H1 (cell line): Measurements from ENCODE around the gene NAA25. TPM values are rescaled to one million over a fixed set of nuclear protein-coding genes. Genes with fewer than 3 reads are reported as not detected.

Source experiments
- SP2 ChIP-seq: IDR thresholded peaks from 2 replicates; pipeline ENCODE4 v1.6.1; 2012; ENCODE audit warnings: mild to moderate bottlenecking, low read length, inconsistent platforms
- TBP ChIP-seq: IDR thresholded peaks from 2 replicates; pipeline ENCODE4 v1.6.1; 2011; ENCODE audit warnings: low read depth, low read length, improper control_type of control experiment
- polyA plus RNA-seq, 7 experiments: library from polyadenylated mRNA; depleted of rRNA in 3 of 7; stranded (reverse) in 5 of 7; unstranded in 2 of 7; fragments of >200 nt in 5 of 7; fragments of 200-250 nt in 2 of 7; gene quantifications; 1 replicate in 5 of 7; 2 replicates in 1 of 7; 4 replicates in 1 of 7; pipeline versions ENCODE4 v1.2.1 to v1.2.3, GENCODE V29; 2011 to 2013; ENCODE audit warnings: missing spikeins in 2 of 7, mixed read lengths in 2 of 7
- total RNA-seq: library from RNA; stranded (reverse); fragmentation: NEBNext Ultra II Directional; extraction: Animal tissue kit (Norgen Biotek cat#: 25700); gene quantifications from 2 replicates; pipeline ENCODE4 v1.2.1, GENCODE V29; 2021
- TF ChIP-seq, protein P1 (sequence below), 3 experiments: IDR thresholded peaks; 1 replicate in 2 of 3; 2 replicates in 1 of 3; pipeline versions ENCODE4 v1.5.1 to v1.6.1; 2011; ENCODE audit warnings: low read length in 3 of 3, mild to moderate bottlenecking in 3 of 3, inconsistent platforms in 2 of 3, low read depth in 1 of 3, moderate library complexity in 1 of 3; ENCODE audit not compliant: insufficient read depth in 1 of 3; ENCODE audit errors: control extremely low read depth in 1 of 3

The NAA25 gene
- total and polyA plus RNA-seq, 2 of the 8 experiments (the other 6 are each of a cell fraction or from before 2014, with no cell fraction given), result 10.8 to 60.3 TPM

DNA sequence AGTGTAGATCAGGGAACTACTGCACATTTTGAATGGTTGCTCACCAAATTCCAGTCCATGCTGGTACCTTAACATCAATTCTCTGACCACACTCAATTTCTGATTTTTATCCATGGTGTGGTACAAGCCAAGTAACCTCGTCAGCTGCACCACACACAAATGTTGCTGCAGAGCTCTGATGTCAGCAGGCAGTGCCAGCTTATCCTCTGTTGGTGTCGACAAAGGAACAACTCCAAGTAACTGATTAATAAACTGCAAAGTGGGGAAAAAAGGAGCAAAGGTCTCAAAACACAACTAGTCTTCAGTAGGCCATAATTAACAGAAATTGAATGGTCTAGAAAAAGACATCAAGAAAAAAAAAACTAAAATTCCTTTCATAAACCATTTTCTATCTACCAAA lies 47.4 kb downstream of the NAA25 start (continued):
- TF ChIP-seq SP2 (no peak), TBP (no peak)
- TF ChIP-seq, protein P1, sequence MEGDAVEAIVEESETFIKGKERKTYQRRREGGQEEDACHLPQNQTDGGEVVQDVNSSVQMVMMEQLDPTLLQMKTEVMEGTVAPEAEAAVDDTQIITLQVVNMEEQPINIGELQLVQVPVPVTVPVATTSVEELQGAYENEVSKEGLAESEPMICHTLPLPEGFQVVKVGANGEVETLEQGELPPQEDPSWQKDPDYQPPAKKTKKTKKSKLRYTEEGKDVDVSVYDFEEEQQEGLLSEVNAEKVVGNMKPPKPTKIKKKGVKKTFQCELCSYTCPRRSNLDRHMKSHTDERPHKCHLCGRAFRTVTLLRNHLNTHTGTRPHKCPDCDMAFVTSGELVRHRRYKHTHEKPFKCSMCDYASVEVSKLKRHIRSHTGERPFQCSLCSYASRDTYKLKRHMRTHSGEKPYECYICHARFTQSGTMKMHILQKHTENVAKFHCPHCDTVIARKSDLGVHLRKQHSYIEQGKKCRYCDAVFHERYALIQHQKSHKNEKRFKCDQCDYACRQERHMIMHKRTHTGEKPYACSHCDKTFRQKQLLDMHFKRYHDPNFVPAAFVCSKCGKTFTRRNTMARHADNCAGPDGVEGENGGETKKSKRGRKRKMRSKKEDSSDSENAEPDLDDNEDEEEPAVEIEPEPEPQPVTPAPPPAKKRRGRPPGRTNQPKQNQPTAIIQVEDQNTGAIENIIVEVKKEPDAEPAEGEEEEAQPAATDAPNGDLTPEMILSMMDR (IDR thresholded peaks at IDR 0.05; ENCODE audit: control extremely low read depth in 1 of 3, insufficient read depth in 1 of 3, low read depth in 1 of 3, low read length in 3 of 3), result no peak
